Testis (tissue), 3 donors: Measurements from ENCODE around the gene ZWILCH. TPM values are rescaled to one million over a fixed set of nuclear protein-coding genes. Genes with fewer than 3 reads are reported as not detected.
A peak's percentile ranks its signal among the peaks of the same experiment; 100 is the strongest.

Experiments used
- DNase-seq: peaks from one replicate; pipeline ENCODE4 v3.0.0-alpha.2; 2019
- H3K27ac ChIP-seq, 2 donors: fragments of 200-600 bp; sonication (generic); one replicate each; pipeline ENCODE4 v1.5.1; 2019
- H3K27me3 ChIP-seq: fragments of 200-600 bp; sonication (generic); one replicate; pipeline ENCODE4 v1.5.1; 2019
- H3K36me3 ChIP-seq: fragments of 200-600 bp; sonication (generic); one replicate; pipeline ENCODE4 v1.5.1; 2017; ENCODE audit warnings: low read depth; ENCODE audit errors: missing control alignments
- H3K4me1 ChIP-seq: fragments of 200-600 bp; sonication (generic); one replicate; pipeline ENCODE4 v1.5.1; 2019
- H3K4me3 ChIP-seq, 2 donors: fragments of 200-600 bp; sonication (generic); one replicate each; pipeline ENCODE4 v1.5.1; 2017 to 2019
- H3K9me3 ChIP-seq: fragments of 200-600 bp; sonication (generic); one replicate; pipeline ENCODE4 v1.5.1; 2017
- POLR2A ChIP-seq: fragments of 450-650 bp; IDR thresholded peaks from one replicate; pipeline ENCODE4 v1.6.1; 2017; ENCODE audit warnings: antibody characterized with exemption, mild to moderate bottlenecking, moderate library complexity
- WGBS, 2 donors: methylation state at CpG; one replicate each; pipeline ENCODE4 v1.1.5; 2018; 5-methylcytosine and 5-hydroxymethylcytosine counted together
- intact Hi-C: fragments of 100-400 bp; cut with DNase I; formaldehyde crosslinking; loops from one replicate; pipeline ENCODE4 v1.15.1; 2023; ENCODE audit warnings: low total_unique reads
- polyA plus RNA-seq: library from polyadenylated mRNA; stranded (reverse); fragments of 350-450 nt; fragmentation: Illumina TruSeq; extraction: RNeasy Lipid Tissue Mini Kit (QIAGEN cat#74804); gene quantifications from one replicate; pipeline ENCODE4 v1.2.3, GENCODE V29; 2014; ENCODE audit warnings: low read depth, low replicate concordance; ENCODE audit not compliant: insufficient read depth
- total RNA-seq, 2 donors: library from RNA; depleted of rRNA; stranded (reverse); fragments of >200 nt; gene quantifications; one replicate each; pipeline ENCODE4 v1.2.3, GENCODE V29; 2016
- TF ChIP-seq, protein P1 (sequence below), 3 experiments: fragments of 450-650 bp in 2 of 3; fragments of 200-600 bp in 1 of 3; sonication (generic) in 1 of 3; IDR thresholded peaks; one replicate each; pipeline ENCODE4 v1.5.1; 2016 to 2019; ENCODE audit warnings: antibody characterized with exemption in 3 of 3, mild to moderate bottlenecking in 2 of 3, moderate library complexity in 1 of 3

The ZWILCH gene
- total and polyA plus RNA-seq, 3 donors from 2014 or later = 35.1 to 77.5 (median 41.7) TPM

DNA sequence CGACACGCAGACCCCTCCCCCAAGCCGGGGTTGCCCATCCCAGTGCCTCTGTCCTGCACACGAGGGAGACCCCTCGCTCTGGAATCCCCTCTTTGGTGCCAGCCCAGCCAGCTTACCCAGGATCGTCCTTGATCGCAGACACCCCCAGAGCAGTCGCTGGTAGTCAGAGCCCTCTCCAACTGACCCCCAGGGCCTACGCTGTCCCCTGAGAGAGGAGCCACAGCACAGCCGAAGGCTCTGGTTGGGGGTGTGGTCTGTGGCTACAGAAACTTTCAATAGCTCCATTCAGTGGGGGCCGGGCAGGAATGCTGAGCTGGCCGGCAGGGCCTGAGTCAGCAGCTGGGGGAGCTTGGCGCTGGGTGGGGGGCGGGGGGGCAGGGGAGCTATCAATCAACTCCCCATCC, 60.6 kb downstream of the ZWILCH start, which contains the start of gene LCTL:
TSS of gene LCTL (minus strand) at position 258 of the 404 bp plus-strand sequence. CDS start 633 bp downstream, outside the sequence.
- no peak within 1 kb of the TSS for H3K27ac ChIP-seq
- DNase-seq = no peak
- no peak within 1 kb of the TSS for H3K4me3 ChIP-seq
- no peaks in the 10 kb centered on the region for H3K4me1 ChIP-seq
- TF ChIP-seq, protein P1, sequence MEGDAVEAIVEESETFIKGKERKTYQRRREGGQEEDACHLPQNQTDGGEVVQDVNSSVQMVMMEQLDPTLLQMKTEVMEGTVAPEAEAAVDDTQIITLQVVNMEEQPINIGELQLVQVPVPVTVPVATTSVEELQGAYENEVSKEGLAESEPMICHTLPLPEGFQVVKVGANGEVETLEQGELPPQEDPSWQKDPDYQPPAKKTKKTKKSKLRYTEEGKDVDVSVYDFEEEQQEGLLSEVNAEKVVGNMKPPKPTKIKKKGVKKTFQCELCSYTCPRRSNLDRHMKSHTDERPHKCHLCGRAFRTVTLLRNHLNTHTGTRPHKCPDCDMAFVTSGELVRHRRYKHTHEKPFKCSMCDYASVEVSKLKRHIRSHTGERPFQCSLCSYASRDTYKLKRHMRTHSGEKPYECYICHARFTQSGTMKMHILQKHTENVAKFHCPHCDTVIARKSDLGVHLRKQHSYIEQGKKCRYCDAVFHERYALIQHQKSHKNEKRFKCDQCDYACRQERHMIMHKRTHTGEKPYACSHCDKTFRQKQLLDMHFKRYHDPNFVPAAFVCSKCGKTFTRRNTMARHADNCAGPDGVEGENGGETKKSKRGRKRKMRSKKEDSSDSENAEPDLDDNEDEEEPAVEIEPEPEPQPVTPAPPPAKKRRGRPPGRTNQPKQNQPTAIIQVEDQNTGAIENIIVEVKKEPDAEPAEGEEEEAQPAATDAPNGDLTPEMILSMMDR (IDR thresholded peaks at IDR 0.05) = no peak
- TF ChIP-seq POLR2A = no peak
- H3K27me3 ChIP-seq = no peaks in the 10 kb centered on the region
- no peaks in the 10 kb centered on the region for H3K9me3 ChIP-seq
- H3K36me3 ChIP-seq = no peaks in the 10 kb centered on the region
- intact Hi-C loops = no loop called here
- 62 to 64% methylated on average over 10 to 14 of the region's 14 CpGs for WGBS, 2 donors

DNA sequence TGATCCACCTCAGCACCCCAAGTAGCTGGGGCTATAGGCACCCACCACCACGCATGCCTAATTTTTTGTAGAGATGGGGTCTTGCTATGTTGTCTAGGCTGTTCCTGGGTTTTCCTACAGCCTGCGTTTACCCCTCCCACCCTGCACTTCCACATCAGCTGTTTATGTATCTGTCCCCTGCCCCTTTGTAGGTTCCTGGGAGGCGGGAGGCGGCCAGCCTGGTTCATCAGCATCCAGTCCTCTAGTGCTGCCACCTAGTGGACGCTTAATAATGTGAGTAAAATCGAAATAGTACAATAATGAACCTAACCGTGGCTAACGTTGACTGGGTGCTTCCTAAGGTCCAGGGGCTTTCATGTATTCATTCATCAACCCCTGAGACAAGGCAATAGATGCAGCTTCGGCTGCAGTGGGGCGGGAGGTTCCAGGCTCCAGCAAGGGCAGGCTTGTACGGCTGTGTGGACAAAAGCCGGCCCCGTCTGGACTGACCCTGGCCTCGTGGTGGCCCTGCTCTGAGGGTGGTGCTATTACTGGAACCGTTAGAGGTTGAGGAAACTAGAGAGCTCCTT, 61.9 kb downstream of the ZWILCH start:
- Histone ChIP-seq H3K27me3 (no peaks in the 10 kb centered on the region), H3K36me3 (no peaks in the 10 kb centered on the region), H3K4me1 (no peaks in the 10 kb centered on the region), H3K9me3 (no peaks in the 10 kb centered on the region), H3K27ac (no peak overlapping the region), H3K4me3 (no peak overlapping the region)
- intact Hi-C loops = no loop called here
- DNase-seq = peak; percentile 76
- TF ChIP-seq, protein P1 (IDR thresholded peaks at IDR 0.05) = peak; percentile 20 to 79 (median 49)
- no peak for TF ChIP-seq POLR2A
- 47 to 59% methylated on average over 15 of the region's 15 CpGs for WGBS, 2 donors

DNA sequence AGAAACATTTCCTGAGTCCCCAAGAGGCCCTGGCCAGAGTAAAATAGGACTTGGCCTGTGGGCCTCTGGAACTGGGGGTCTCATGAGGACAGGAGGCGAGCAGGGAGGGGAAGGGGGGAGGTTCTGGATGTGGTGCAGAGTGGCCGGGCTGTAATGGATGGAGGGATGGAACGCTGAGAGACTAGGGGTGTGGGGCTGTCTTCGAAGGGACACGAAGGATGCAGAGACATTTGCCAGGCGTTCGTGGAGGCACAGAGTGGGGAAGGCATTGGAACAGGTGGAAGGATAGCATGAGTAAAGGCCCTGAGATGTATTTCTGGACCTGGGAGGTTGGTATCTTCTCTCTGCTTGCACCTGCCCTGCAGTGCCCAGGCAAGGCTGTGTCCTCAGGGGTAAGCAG, 62.8 kb downstream of the ZWILCH start:
- H3K4me3 ChIP-seq = no peak overlapping the region
- intact Hi-C loops = no loop called here
- H3K27ac ChIP-seq = no peak overlapping the region
- WGBS, 2 donors = 90% methylated on average over 7 of the region's 7 CpGs
- no peak for DNase-seq
- no peaks in the 10 kb centered on the region for H3K9me3 ChIP-seq
- no peaks in the 10 kb centered on the region for H3K4me1 ChIP-seq
- no peak for TF ChIP-seq POLR2A
- TF ChIP-seq, protein P1 (IDR thresholded peaks at IDR 0.05) = no peak
- H3K36me3 ChIP-seq = no peaks in the 10 kb centered on the region
- no peaks in the 10 kb centered on the region for H3K27me3 ChIP-seq

DNA sequence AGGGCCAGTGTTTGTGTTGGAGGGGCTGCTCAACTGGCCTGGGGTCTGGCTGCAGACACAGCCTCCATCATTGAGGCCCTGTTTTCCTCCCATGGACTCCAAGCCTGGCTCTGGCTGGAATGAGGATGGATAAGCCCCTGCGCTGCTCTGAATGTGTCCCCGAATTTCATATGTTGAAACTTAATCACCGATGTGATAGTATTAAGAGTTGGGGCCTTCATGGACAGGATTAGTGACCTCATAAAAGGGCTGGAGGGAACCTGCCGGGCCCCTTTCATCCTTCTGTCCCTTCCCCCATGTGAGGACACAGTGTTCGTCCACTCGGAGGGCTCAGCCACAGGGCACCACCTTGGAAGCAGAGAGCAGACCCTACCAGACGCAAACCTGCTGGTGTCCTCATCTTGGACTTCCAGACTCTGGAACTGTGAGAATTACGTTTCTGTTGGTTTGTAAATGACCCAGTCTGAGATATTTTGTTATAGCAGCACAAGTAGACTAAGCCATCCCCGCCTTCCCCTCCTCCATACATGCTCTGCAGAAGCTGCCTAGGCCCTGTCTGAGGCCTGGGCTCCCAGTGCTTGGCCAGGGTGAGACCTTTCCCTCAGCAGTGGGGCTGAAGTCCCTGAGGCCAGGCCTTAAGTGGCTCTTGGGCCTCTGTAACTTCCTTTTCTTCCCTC, 64.5 kb downstream of the ZWILCH start:
- no peaks in the 10 kb centered on the region for H3K4me1 ChIP-seq
- intact Hi-C loops = no loop called here
- TF ChIP-seq, protein P1 (IDR thresholded peaks at IDR 0.05) = no peak
- TF ChIP-seq POLR2A = no peak
- no peak for DNase-seq
- no peak overlapping the region for H3K4me3 ChIP-seq
- 87 to 91% methylated on average over 6 to 9 of the region's 9 CpGs for WGBS, 2 donors
- no peaks in the 10 kb centered on the region for H3K27me3 ChIP-seq
- no peaks in the 10 kb centered on the region for H3K36me3 ChIP-seq
- H3K9me3 ChIP-seq = no peaks in the 10 kb centered on the region
- H3K27ac ChIP-seq = no peak overlapping the region

DNA sequence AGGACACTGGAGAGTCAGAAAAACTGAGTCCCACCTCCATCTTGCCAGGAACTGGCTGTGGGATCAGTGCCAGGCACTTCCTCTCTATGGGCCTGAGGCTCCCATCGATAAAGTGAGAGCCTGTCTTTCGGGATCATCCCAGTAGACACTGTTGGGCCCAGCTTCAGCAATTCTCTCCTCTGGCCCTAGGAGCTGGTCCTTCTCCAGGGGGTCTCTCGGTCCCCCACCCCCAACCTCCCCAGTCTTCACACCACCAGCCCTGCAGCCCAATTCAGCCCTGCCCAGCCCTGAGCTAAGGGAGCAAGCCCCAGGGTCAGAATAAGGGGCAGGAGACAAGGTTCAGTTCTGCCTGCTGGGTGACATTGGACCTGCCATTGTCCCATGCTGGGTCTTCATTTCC, 65.2 kb downstream of the ZWILCH start:
- no peak for TF ChIP-seq POLR2A
- TF ChIP-seq, protein P1 (IDR thresholded peaks at IDR 0.05) = no peak
- Histone ChIP-seq H3K36me3 (no peaks in the 10 kb centered on the region), H3K4me1 (no peaks in the 10 kb centered on the region), H3K4me3 (no peak overlapping the region), H3K9me3 (no peaks in the 10 kb centered on the region), H3K27me3 (no peaks in the 10 kb centered on the region), H3K27ac (no peak overlapping the region)
- intact Hi-C loops = no loop called here
- DNase-seq = no peak
- 87 to 97% methylated on average over 3 of the region's 3 CpGs for WGBS, 2 donors
